NCI-H1105 treated with DMSO at 0.1 percent for 48 hours (cell line): ENCODE data around the gene USP48.
A peak's percentile ranks its signal among the peaks of the same experiment; 100 is the strongest.

Experiments
- DNase-seq: peaks from one replicate; lab custom pipeline; 2025; lab: John Stamatoyannopoulos, UW

The USP48 gene

GRCh38 chr1:21749109-21749508 lies 33.8 kb downstream of the USP48 start:
- DNase-seq: no peak

DNA sequence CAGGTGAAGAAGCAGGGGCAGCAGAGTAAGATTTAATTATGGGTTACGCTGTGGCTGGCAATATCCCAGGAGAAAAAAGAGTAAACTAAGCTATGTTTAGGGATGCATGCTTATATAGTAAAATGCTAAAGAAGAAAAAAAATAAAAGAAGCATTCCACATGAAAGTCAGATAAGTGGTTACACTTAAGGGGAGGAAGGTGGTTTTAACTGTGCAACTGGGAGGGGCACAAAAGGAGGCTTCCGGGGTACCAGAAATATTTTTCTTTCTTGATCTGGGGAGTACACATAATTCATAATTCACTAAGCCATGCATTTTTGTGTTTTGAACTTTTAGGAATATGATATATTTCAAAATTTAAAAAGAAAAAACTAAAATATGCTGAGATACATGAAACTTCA lies 39.5 kb downstream of the USP48 start:
- DNase-seq: no peak

DNA sequence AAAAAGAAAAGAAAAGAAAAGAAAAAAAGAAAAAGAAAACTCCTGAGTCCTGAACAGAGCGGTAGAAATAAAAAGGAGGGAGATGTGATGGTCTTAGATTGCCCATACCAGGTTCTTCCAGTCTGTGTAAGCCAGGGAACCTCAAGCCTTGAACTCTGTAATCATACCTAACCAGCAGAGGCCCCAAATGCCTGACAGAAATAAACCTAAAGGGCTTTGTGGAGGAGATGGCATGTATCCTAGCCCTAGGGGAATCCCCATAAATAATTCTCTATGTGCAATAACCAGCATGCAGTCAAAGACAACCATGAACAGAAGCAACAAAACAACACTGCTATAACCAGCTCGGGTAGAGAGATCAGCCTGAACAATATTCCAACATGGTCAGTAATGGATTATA lies 40.4 kb downstream of the USP48 start:
- no peak for DNase-seq

DNA sequence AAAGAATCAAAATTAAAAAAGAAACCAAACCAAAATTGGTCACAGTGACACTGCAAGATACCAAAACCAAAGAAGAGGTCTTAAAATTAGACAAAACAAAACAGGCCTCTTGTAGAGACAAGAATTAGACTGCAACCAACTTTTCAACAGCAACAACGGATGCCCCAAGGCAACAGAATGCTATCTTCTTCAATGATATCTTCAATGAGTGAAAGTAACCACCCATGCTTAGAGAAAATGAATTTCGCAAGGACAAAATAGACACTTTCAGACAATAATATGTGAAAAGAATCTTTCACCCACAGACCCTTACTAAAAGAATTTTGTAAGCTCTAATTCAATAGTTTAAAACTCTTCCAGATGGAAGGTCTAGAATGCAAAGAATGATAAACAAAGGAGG lies 41.7 kb downstream of the USP48 start:
- no peak for DNase-seq

DNA sequence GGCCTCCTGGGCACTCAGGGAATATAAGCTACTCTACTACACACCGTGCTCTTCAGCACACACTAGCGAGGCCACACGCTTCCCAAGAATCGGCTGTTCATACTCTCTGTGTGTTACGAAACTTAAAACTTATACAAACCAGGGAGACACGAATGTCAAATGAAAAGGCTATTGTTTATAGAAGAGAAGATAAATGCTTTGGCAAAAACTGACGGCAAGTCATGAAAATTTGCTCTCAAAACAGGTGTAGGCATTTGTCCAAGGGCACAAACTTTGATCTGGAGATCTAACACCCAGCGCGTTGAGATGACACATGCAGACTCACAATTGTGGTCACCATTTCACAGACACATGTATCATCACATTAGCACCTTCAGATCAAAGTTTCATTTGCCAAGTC lies 46.1 kb downstream of the USP48 start:
- no peak for DNase-seq

DNA sequence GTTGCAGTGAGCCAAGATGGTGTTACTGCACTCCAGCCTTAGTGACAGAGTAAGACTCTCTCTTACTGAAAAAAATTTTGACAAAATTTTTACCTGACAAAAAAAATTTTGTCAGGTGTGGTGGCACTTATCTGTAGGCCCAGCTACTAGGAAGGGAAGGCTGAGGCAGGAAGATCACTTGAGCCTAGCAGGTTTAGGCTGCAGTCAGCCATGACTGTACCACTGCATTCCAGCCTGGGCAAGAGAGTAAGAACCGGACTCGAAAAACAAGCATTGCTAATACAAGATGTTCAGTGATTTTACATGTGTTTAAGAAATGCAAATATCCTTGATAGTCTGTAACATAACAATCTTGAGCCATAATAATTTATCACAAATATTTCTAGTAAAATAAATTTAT lies 46.9 kb downstream of the USP48 start:
- DNase-seq: no peak

- no peak for DNase-seq
Observed at GRCh38 chr1:21734526-21734925, 48.4 kb downstream of the USP48 start.

DNA sequence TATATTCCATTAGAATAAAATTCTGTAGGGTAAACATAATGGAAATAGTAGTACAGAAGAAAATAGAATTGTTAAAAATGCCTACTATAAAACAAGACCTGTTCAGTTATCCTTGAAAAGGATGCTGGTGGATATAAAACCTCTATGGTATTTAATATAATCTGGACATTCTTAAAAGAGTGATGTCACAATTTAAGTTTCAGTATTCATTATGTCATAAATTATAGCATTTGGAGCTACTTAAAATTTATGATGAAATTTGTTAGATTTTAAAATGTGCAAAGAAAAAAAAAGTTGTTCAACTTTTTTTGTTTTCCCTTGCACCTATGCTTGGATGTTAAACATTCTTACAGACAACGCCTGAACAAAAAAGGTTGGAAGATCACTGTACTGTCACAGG lies 50.3 kb downstream of the USP48 start:
- DNase-seq: no peak

- no peak for DNase-seq
Observed at GRCh38 chr1:21725748-21726392, 57.1 kb downstream of the USP48 start.

DNA sequence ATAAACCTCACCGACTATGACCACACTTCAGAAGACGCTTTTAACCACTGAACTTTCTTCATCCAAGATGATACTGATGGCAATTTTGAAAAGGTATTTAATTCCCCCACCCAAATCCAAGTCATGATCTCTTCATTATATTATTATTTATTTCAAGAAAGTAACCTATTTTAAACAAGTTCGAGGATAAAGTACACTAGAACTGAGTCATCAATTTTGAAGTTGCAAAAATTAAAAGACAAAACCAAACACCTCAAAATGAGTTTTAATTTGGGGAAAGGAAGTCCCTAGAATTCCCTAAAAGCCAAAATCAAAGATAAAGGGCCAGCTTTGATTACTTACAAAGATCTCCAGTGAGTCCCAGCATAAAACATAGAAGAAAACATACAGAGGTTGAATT lies 58.4 kb downstream of the USP48 start:
- DNase-seq: no peak

DNA sequence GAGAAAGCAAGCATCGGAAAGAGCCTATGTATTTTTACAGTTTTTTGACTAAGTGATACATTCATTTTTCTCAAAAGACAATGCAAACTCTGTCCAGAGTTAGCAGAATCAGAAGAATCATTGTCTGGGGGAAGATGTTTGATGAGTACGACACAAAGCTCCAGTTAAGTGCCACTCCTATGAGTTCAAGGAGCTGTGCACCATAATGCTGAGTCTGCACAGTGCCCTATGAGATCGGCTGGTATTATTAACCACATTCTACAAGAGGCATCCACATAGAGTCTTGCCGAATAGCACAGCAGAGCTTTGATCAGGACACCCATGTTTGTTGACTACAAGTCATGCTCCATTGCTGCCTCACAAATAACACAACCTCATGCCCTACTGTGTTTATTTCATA lies 58.9 kb downstream of the USP48 start:
- no peak for DNase-seq

DNA sequence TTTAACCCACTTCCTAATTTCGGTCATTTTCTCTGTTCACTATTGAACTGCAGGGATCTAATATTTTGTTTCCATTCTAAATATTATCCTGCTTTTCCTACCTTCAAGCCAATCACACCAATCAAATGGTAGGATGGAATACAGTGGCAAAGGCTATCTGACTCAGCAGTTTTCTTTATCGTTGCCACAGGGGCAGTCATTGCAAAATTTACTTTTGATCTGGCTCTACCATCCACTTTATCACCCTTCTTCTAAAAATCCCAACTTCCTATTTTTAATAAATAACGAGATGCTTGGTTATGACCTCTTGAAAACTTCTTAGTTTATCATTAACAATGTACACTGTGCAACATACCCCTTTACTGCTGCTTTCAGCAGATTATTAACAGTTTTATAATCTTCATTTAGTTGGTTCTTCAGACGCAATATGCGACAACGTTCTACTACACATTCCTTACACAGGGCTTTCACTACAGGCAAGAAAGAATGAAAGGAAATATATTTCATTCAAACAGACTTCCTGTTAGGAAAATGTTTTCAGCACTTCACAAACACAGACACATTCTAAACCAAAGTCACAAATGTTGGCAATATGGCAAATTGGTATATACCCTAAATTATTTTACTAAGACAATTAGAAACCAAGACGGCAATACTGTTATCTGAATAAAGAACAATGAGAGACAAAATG lies 61.5 kb downstream of the USP48 start:
- DNase-seq: no peak

DNA sequence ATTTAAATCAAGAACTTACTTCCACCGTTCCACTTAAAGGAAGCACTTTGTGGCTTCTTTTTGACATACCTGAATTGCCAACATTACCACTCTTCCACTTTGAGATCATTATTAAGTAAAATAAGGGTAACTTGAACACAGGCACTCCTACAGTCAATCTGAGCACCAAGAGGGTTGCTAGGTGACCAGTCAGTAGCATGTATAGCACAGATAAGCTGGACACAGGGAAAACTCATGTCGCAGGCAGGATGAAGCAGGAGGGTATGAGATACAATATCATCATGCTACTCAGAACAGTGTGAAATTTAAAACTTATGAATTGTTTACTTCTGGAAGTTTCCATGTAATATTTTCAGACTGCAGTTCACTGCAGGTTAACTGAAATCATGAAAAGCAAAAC lies 66.8 kb downstream of the USP48 start:
- no peak for DNase-seq

- no peak for DNase-seq
Observed at GRCh38 chr1:21707891-21708290, 75.1 kb downstream of the USP48 start.

DNA sequence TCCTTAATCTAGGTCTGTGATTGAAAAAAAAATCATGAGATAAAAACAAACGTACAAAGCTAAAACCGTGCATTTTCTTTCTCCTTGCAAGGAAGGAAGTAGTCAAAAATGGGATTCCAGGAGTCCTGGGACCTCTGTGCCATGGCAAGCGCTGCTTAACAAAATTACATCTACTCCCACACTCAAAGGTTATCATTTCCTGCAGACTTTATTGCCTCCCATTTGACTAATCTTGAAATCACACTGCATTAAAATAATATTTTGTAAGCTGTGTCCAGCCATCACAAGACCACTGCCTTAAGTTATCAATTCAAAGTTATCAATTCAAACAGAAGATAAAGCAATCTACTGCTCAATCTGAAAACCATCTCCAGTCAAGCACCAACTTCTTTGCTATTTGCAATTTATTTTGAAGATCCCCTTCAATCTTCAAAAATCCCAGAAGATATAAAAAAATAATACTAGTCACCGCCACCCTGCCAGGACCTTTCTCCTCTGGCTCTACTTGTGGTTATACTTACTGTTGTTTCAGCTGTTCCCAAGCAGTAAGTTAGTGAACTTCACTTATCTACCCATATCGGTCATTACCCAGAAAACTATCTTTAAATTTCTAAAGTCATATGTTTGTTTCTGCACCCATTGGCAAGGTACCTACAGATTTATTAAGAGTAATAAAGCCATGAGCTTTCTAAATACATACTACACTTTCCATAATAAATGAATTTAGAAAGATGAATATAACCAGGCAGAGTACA lies 75.7 kb downstream of the USP48 start:
- no peak for DNase-seq

- no peak for DNase-seq
Observed at GRCh38 chr1:21706151-21706835, 76.7 kb downstream of the USP48 start.

DNA sequence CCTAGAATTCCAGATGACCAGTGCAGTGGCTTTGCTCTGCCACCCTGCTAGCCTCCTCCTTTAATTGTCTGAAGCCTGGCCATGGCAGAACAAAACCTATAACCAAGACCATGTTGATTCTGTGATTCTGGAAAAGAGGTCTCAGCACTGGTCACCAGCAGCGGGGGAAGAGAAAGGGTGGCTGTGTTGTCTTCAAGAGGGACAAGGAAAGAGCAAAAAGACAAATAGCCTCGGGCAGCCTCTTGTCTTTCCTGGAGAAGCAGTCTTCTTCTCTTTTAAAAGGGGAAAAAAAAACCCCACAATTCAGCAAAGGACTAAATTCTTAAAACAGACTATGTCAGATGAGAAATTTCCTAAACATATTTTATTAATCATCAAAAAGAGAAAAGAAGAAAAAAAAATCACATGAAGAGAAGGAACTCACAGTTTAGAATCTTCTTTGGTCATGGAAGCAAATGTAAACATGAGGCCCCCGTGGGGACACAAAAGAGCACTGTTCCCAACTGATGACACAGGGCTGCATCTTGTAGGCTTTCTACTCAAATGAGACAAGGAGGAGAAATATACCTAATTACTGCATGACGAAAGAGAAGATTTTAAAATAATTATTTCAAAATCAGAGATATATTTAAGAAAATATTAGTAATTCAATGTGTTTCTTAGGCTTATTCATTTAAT lies 77.5 kb downstream of the USP48 start:
- DNase-seq: no peak

- no peak for DNase-seq
Observed at GRCh38 chr1:21704145-21704544, 78.8 kb downstream of the USP48 start.

DNA sequence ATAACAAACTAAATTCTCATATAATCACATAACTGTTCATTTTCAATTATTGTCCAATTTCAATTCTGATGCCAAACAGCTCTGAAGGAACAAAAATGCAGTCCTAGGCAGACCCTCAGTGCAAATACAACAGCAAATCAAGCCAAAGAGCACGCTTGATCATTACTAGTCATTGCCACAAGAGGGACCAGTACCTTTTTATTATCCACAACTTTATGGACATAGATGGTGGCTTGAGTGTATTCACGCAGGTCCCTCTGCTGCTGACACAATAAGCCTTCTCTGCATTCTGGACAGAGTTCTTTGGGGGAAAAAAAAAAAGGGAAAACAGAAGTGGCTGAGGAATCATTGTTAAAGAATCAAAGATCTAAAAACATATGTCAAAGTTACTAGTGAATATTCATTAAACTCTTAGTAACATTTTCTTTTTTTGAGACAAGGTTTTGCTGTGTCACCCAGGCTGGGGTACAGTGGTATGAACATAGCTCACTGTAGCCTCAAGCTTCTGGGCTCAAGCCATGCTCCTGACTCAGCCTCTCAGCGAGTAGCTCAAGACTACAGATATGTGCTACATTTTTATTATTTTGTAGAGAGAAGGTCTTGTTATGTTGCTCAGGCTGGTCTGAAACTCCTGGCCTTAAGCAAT lies 79.5 kb downstream of the USP48 start:
- peak; percentile 34 for DNase-seq

DNA sequence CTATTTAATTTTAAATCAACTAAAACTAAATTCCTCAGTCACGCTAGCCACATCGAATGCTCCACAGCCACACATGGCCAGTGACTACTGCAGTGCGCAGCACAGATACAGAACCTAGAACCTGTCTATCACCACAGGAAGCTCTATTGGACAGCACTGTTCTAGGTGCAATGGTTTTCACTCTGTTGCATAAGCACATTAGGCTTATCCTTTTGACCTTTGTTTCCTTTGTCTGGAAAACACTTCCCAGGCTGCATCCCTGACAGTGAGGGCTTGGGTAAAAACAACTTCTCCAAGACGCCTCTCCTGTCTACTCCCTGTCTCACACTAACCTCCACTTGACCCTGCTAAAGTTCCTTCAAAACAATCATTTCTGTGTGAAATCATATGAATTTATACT lies 80.2 kb downstream of the USP48 start:
- DNase-seq: no peak

DNA sequence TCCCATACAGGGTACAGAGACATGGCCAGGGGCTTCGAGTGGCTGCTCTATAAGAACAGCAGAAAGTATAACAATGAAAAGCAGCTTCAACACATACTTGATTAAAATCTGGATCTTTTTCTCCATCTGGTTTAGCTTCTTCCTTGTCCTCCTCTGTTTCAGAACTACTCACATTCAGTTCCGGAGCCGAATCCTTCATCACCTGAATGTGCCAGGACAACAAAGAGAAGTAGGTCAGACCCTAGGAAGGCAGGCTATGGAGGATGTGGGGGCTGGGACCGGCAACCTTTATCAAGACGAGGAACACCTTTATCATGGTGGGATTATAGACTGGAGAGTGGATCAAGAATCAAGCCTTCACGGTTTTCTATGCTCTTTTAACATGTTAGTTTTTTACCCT lies 81.5 kb downstream of the USP48 start:
- DNase-seq: no peak

DNA sequence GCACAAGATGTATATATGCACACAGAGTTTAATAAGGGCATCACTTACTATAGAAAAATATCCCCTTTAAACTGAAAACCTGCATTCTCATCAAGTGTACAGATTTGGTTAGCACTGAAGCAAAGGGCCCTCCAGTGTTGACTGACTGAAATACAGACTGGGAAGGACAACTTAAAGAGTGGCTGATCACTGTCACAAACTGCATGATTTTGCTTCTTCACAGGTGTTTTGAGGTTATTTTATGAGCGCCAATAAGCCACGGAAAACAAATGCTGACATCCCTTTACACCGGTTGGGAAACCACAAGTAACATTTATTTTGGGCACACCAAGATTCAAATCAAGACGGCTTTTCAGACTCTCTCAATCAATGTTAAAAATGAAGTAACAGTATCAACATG lies 82.9 kb downstream of the USP48 start:
- DNase-seq: no peak
